HepG2 (cell line): ENCODE measurements around the gene ACAP3. TPM values are rescaled to one million over a fixed set of nuclear protein-coding genes. Genes with fewer than 3 reads are reported as not detected.

Experiments used
- ATF4 ChIP-seq, 2 experiments: fragments of 450-650 bp in 1 of 2; sonication (generic) in 1 of 2; formaldehyde crosslinking; IDR thresholded peaks; 2 replicates each; pipeline versions ENCODE4 v1.5.0 to v1.8.0; 2020 to 2022; ENCODE audit warnings: mild to moderate bottlenecking in 1 of 2, missing genetic modification reagents in 1 of 2
- FOXC1 ChIP-seq: sonication (generic); formaldehyde crosslinking; IDR thresholded peaks from 2 replicates; pipeline ENCODE4 v1.8.0; 2022; ENCODE audit warnings: mild to moderate bottlenecking, missing genetic modification reagents, borderline replicate concordance
- GABPB1 ChIP-seq: IDR thresholded peaks from 2 replicates; pipeline ENCODE4 v1.6.1; 2016; ENCODE audit warnings: mild to moderate bottlenecking, missing genetic modification reagents, moderate library complexity, missing compliant biosample characterization
- JUND ChIP-seq: sonication (generic); formaldehyde crosslinking; IDR thresholded peaks from 2 replicates; pipeline ENCODE4 v1.8.0; 2022; ENCODE audit warnings: mild to moderate bottlenecking, missing genetic modification reagents
- MED8 ChIP-seq: sonication (generic); formaldehyde crosslinking; IDR thresholded peaks from 2 replicates; pipeline ENCODE4 v1.8.1; 2023; ENCODE audit warnings: mild to moderate bottlenecking, missing genetic modification reagents; ENCODE audit not compliant: insufficient replicate concordance
- POLR2AphosphoS2 ChIP-seq: IDR thresholded peaks from 2 replicates; pipeline ENCODE4 v1.6.1; 2011; ENCODE audit warnings: low read depth, low read length, improper control_type of control experiment
- THAP11 ChIP-seq: IDR thresholded peaks from 2 replicates; pipeline ENCODE4 v1.6.1; 2016; ENCODE audit warnings: missing biosample characterization, missing genetic modification reagents
- ZFP37 ChIP-seq: sonication (generic); formaldehyde crosslinking; IDR thresholded peaks from 2 replicates; pipeline ENCODE4 v1.4.0; 2020; ENCODE audit warnings: missing genetic modification reagents, borderline replicate concordance
- ZNF274 ChIP-seq: sonication (generic); formaldehyde crosslinking; IDR thresholded peaks from 2 replicates; pipeline ENCODE4 v1.5.1; 2020; ENCODE audit warnings: mild to moderate bottlenecking, missing genetic modification reagents
- ZNF33B ChIP-seq: sonication (generic); formaldehyde crosslinking; IDR thresholded peaks from 2 replicates; pipeline ENCODE4 v1.5.1; 2020; ENCODE audit warnings: mild to moderate bottlenecking, missing genetic modification reagents
- ZNF484 ChIP-seq: sonication (generic); formaldehyde crosslinking; IDR thresholded peaks from 2 replicates; pipeline ENCODE4 v1.5.1; 2020; ENCODE audit warnings: mild to moderate bottlenecking, low read depth, missing genetic modification reagents, borderline replicate concordance
- ZNF562 ChIP-seq: sonication (generic); formaldehyde crosslinking; IDR thresholded peaks from 2 replicates; pipeline ENCODE4 v1.8.0; 2022; ENCODE audit warnings: missing genetic modification reagents, borderline replicate concordance
- polyA plus RNA-seq, 8 experiments: library from polyadenylated mRNA; depleted of rRNA in 3 of 8; stranded (reverse) in 7 of 8; unstranded in 1 of 8; fragments of >200 nt; fragmentation: Illumina TruSeq in 4 of 8; extraction: Trizol in 4 of 8; gene quantifications; 2 replicates each; pipeline versions ENCODE4 v1.2.1 to v1.2.3, GENCODE V29; 2011 to 2016; ENCODE audit warnings: low read depth in 4 of 8, missing spikeins in 1 of 8, mixed read lengths in 1 of 8; ENCODE audit not compliant: insufficient read depth in 1 of 8
- total RNA-seq, 5 experiments: library from RNA; depleted of rRNA; stranded (reverse); fragments of >200 nt; fragmentation: Illumina TruSeq; extraction: Trizol; gene quantifications; 2 replicates each; pipeline ENCODE4 v1.2.3, GENCODE V29; 2016; ENCODE audit warnings: low read depth in 1 of 5
- TF ChIP-seq, protein P1 (sequence below): sonication (generic); formaldehyde crosslinking; IDR thresholded peaks from 2 replicates; pipeline ENCODE4 v1.5.1; 2020; ENCODE audit warnings: missing genetic modification reagents, mild to moderate bottlenecking, borderline replicate concordance
- TF ChIP-seq, protein P2 (sequence below): sonication (generic); formaldehyde crosslinking; IDR thresholded peaks from 2 replicates; pipeline ENCODE4 v1.4.0; 2020; ENCODE audit warnings: mild to moderate bottlenecking, missing genetic modification reagents
- TF ChIP-seq, protein P3 (sequence below): IDR thresholded peaks from 2 replicates; pipeline ENCODE4 v1.6.1; 2012; ENCODE audit warnings: low read length, improper control_type of control experiment
- TF ChIP-seq, protein P4 (sequence below): sonication (generic); formaldehyde crosslinking; IDR thresholded peaks from 2 replicates; pipeline ENCODE4 v1.5.0; 2020; ENCODE audit warnings: mild to moderate bottlenecking, missing genetic modification reagents

ACAP3 gene
- total and polyA plus RNA-seq, 2 of the 13 experiments (the other 11 are each of a cell fraction or from before 2014, with no cell fraction given), result 29.4 to 50.8 TPM

GRCh38 chr1:1306661-1307260 lies 969 bp downstream of the ACAP3 start (continued):
- TF ChIP-seq, protein P1, sequence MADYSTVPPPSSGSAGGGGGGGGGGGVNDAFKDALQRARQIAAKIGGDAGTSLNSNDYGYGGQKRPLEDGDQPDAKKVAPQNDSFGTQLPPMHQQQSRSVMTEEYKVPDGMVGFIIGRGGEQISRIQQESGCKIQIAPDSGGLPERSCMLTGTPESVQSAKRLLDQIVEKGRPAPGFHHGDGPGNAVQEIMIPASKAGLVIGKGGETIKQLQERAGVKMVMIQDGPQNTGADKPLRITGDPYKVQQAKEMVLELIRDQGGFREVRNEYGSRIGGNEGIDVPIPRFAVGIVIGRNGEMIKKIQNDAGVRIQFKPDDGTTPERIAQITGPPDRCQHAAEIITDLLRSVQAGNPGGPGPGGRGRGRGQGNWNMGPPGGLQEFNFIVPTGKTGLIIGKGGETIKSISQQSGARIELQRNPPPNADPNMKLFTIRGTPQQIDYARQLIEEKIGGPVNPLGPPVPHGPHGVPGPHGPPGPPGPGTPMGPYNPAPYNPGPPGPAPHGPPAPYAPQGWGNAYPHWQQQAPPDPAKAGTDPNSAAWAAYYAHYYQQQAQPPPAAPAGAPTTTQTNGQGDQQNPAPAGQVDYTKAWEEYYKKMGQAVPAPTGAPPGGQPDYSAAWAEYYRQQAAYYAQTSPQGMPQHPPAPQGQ, result no peak
- TF ChIP-seq, protein P2, sequence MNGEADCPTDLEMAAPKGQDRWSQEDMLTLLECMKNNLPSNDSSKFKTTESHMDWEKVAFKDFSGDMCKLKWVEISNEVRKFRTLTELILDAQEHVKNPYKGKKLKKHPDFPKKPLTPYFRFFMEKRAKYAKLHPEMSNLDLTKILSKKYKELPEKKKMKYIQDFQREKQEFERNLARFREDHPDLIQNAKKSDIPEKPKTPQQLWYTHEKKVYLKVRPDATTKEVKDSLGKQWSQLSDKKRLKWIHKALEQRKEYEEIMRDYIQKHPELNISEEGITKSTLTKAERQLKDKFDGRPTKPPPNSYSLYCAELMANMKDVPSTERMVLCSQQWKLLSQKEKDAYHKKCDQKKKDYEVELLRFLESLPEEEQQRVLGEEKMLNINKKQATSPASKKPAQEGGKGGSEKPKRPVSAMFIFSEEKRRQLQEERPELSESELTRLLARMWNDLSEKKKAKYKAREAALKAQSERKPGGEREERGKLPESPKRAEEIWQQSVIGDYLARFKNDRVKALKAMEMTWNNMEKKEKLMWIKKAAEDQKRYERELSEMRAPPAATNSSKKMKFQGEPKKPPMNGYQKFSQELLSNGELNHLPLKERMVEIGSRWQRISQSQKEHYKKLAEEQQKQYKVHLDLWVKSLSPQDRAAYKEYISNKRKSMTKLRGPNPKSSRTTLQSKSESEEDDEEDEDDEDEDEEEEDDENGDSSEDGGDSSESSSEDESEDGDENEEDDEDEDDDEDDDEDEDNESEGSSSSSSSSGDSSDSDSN, result peak; percentile 62
- TF ChIP-seq, protein P3, sequence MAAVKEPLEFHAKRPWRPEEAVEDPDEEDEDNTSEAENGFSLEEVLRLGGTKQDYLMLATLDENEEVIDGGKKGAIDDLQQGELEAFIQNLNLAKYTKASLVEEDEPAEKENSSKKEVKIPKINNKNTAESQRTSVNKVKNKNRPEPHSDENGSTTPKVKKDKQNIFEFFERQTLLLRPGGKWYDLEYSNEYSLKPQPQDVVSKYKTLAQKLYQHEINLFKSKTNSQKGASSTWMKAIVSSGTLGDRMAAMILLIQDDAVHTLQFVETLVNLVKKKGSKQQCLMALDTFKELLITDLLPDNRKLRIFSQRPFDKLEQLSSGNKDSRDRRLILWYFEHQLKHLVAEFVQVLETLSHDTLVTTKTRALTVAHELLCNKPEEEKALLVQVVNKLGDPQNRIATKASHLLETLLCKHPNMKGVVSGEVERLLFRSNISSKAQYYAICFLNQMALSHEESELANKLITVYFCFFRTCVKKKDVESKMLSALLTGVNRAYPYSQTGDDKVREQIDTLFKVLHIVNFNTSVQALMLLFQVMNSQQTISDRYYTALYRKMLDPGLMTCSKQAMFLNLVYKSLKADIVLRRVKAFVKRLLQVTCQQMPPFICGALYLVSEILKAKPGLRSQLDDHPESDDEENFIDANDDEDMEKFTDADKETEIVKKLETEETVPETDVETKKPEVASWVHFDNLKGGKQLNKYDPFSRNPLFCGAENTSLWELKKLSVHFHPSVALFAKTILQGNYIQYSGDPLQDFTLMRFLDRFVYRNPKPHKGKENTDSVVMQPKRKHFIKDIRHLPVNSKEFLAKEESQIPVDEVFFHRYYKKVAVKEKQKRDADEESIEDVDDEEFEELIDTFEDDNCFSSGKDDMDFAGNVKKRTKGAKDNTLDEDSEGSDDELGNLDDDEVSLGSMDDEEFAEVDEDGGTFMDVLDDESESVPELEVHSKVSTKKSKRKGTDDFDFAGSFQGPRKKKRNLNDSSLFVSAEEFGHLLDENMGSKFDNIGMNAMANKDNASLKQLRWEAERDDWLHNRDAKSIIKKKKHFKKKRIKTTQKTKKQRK, result no peak
- TF ChIP-seq ZNF33B (CRISPR knock-in tag) (no peak), JUND (no peak), ZNF274 (0 out of 2 replicates have a peak, but pooled peaks have one; percentile 37), ZNF562 (CRISPR knock-in tag) (no peak), FOXC1 (CRISPR knock-in tag) (no peak), GABPB1 (CRISPR knock-in tag) (no peak), ATF4 (CRISPR knock-in tag; IDR thresholded peaks at IDR 0.05) (no peak), ZFP37 (CRISPR knock-in tag) (no peak), MED8 (CRISPR knock-in tag) (no peak), ZNF484 (CRISPR knock-in tag) (no peak), POLR2AphosphoS2 (no peak), THAP11 (CRISPR knock-in tag) (peak; percentile 62)
- TF ChIP-seq, protein P4, sequence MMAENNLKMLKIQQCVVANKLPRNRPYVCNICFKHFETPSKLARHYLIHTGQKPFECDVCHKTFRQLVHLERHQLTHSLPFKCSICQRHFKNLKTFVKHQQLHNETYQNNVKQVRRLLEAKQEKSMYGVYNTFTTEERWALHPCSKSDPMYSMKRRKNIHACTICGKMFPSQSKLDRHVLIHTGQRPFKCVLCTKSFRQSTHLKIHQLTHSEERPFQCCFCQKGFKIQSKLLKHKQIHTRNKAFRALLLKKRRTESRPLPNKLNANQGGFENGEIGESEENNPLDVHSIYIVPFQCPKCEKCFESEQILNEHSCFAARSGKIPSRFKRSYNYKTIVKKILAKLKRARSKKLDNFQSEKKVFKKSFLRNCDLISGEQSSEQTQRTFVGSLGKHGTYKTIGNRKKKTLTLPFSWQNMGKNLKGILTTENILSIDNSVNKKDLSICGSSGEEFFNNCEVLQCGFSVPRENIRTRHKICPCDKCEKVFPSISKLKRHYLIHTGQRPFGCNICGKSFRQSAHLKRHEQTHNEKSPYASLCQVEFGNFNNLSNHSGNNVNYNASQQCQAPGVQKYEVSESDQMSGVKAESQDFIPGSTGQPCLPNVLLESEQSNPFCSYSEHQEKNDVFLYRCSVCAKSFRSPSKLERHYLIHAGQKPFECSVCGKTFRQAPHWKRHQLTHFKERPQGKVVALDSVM (CRISPR knock-in tag), result no peak
